ENCODE results near the gene SLC34A3.
A peak's percentile ranks its signal among the peaks of the same experiment; 100 is the strongest.

Gene SLC34A3

DNA sequence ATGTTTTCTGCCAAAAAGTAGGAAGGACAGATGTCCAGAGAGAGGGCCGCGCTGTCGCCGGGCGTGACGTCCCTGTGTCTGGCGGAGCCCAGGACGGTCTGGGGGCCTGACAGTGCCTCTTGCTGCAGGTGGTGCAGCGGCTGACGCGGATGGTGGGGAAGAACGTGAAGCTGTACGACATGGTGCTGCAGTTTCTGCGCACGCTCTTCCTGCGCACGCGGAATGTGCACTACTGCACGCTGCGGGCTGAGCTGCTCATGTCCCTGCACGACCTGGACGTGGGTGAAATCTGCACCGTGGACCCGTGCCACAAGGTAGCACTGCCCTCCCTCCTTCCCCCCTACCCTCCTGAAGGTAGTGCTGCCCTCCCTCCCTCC lies 32.2 kb downstream of the SLC34A3 start:
- no peak for DNase-seq

DNA sequence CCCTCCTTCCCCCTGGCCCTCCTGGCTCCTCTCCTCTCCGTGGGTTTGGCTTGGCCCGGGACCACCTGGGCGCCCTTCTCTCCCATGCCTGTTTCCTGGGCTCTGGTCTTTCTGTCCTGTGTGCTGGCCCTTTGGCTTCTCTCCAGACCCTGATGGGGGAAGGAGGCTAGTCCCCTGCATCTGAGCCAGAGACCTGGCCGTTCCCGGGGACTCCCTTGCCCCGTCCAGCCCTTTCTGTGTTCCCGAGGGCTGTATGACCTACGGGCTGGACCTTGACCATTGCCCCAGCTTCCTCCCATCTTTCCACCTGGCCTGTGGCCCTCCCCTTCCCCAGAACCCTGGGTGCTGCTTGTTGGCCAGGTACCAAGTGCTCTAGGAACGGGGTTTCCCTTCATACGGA lies 32.8 kb downstream of the SLC34A3 start:
- no peak for DNase-seq

DNA sequence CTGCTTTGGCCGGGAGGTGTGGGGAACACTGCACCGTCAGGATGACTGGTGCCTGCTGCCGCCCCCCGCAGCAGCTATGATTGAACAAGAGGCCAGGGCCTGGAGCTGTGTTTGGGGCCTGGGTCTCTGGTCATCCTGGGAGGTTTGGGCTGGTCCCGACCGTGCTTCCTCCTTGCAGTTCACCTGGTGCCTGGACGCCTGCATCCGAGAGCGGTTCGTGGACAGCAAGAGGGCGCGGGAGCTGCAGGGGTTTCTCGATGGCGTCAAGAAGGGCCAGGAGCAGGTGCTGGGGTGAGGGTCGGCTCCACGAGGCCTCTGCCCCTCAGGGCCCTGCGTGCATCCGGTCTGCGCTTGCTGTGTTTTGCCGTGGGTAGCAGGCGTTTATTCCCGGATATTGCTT lies 33.4 kb downstream of the SLC34A3 start:
- no peak for DNase-seq

DNA sequence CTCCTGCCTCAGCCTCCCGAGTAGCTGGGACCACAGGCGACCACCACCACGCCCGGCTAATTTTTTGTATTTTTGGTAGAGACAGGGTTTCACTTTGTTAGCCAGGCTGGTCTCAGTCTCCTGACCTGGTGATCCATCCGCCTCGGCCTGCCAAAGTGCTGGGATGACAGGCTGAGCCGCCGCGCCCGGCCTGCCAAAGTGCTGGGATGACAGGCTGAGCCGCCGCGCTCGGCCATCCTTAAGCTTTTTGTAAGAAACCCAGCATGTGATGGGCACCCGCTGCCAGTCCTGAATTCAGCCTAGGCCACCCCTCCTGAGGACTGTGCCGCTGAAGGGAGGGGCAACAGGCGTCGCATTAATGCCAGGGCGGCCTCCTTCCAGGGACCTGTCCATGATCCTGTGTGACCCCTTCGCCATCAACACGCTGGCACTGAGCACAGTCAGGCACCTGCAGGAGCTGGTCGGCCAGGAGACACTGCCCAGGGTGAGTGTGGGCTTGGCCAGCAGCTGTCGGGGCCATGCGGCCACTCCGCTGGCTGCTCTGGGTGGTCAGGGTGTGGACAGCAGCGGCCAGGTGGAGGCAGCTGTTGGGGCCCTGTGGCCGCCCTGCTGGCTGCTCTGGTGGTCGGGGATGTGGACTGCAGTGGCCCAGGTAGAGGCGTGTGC lies 34.9 kb downstream of the SLC34A3 start:
- no peak for DNase-seq

DNA sequence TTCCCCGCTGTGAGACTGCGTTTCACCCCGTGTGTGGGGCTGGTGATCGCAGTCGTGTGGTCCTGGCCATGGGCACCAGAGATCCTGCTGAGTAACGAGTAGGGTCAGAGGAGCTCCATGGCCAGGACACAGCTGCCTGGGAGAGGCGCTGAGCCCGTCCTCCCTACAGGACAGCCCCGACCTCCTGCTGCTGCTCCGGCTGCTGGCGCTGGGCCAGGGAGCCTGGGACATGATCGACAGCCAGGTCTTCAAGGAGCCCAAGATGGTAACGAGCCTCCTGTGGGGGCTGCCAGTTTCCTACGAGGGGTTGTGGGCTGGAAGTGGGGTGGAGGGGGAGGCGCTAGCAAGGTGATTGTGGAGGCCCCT lies 35.4 kb downstream of the SLC34A3 start:
- DNase-seq: no peak

DNA sequence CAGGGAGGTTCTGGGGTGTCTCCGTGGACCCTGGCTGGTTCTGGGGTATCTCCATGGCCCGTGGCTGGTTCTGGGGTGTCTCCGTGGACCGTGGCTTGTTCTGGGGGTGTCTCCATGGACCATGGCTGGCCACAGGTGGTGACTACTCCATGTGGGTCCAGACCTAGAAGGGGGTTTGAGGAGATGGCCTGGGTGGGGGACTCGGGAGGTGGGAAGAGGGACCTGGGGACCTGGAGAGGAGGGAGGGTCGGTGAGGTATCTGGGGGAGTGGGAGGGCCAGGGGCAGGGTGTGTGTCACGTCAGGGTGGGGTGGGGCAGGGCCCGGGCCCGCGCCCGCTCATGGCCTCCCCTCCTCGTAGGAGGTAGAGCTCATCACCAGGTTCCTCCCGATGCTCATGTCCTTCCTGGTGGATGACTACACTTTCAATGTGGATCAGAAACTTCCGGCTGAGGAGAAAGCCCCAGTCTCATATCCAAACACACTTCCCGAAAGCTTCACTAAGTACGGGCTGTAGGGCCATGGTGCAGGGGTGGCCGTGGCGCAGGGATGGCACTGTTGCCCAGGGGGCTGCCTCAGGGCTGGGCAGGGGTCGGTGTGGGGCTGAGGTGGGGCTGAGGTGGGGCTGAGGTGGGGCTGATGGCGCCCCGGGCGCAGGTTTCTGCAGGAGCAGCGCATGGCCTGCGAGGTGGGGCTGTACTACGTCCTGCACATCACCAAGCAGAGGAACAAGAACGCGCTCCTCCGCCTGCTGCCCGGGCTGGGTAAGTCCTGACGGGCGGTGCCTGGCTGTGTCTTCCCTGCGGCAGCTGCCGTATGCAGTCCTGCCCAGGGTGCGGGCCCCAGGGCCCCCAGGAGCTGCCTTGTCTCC lies 36.1 kb downstream of the SLC34A3 start:
- no peak for DNase-seq

DNA sequence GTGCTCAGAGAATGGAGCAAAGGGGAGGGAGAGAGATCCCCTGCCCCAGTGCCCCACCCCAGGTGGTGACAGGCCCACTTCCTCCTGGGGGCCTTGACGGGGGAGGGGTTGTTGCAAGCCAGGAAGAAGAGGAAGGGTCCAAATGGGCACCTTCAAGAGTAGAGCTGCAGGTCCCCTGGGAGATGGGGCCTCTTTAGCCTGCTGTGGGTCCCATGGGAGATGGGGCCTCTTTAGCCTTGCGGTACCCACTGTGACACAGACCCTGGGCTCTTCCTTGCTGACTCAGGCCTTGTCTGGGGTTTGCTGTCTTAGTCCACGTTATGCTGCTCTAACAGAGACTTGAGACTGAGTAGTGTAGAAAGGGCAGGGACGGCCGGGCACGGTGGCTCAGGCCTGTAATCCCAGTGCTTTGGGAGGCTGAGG lies 37.2 kb downstream of the SLC34A3 start:
- no peak for DNase-seq

DNA sequence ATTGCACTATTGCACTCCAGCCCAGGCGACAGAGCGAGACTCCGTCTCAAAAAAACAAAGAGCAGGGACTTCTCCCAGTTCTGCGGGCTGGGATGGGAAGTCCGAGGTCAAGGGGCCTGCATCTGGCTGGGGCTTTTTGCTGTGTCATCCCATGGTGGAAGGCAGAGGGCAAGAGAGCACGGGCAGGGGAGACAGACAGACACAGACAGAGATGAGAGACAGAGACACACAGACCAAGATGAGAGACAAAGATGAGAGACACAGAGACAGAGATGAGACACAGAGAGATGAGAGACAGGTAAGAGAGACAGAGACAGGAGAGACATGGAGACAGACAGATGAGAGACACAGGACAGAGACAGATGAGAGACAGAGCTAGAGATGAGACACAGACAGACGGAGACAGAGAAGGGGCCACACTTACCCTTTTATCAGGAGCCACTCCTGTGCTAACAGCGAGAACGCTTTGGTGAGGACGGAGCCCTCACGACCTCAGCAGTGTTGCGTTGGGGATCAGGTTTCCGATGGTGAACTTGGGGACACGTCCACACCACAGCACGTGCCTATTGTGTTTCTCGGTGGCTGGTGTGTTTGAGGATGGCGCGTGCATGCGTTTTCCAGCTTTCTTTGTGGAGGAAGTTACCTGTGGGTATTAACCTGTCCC lies 38.0 kb downstream of the SLC34A3 start:
- no peak for DNase-seq

DNA sequence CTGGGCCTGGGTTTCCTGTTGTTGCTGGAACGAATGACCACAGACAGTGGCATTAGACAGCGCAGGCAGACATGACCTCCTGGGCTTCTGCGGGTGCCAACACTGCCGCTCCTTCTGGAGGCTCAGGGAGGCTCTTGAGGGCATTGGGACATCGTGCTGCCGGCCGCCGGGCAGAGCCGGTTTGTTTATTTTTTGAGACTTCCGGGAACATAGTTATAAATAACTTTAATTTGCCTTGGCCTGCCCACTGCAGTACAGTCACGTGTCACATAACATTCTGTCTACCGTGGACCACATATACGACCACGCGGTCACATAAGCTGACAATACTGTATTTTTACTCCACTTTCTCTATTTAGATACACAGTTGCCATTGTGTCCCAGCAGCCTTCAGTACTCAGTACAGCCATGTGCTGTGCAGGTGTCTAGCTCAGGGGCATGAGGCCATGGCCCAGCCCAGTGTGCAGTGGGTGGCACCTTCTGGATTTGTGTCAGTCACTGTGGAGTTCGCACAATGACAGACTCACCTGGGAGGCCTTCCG lies 38.6 kb downstream of the SLC34A3 start:
- DNase-seq: no peak

DNA sequence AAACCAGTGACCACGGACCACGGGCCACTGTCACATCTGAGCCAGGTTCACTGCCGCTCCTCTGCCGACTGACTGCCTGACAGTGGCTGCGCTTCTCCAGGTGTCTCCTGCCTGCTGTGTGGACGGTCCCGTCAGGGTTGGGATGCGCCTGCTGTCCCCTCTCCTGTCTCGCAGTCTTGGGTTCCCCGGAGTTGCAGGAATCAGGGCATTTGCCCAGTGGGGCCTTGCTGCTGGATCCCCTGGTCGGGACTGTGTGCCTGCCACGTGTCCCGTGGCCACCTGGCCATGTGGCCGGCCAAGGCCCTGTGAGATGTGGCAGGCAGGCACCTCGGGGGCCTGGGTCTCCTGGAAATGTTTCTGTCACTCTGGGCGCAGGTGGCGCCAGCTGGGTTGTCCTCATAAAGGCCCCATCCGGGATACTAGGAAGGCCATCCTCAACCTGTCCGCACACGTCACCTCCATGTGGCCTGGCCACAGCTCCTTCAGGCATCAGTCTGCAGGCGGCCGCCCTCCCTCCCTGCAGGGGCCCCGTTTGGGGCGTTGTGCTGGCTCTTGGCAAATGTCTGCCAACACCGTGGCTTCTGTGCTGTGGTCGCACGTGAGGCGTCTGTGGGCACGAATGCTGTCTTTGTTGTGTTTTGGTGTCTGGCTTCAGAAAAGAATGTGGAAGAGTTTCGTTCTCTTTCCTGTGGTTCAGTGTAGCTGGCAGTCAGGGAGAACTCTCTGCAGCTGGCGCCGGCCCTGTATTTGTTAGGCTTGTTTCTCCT lies 40.4 kb downstream of the SLC34A3 start:
- DNase-seq: no peak

DNA sequence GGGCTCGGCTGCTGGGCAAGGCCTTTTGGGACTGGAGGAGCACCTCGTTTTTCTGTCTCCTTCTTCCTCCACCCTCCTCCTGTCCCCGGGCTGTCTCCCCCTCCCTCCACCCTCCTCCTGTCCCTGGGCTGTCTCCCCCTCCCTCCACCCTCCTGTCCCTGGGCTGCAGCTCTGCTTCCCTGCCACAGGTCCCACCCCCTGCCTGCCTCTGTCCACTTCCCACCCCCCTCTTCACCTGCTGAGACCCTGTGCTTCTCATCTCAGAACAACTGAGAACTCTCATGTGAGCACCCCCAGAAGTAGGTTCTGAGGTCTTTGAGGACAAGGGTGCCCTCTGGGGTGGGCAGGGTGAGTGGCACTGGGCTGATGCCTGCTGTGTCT lies 41.0 kb downstream of the SLC34A3 start:
- DNase-seq: no peak

DNA sequence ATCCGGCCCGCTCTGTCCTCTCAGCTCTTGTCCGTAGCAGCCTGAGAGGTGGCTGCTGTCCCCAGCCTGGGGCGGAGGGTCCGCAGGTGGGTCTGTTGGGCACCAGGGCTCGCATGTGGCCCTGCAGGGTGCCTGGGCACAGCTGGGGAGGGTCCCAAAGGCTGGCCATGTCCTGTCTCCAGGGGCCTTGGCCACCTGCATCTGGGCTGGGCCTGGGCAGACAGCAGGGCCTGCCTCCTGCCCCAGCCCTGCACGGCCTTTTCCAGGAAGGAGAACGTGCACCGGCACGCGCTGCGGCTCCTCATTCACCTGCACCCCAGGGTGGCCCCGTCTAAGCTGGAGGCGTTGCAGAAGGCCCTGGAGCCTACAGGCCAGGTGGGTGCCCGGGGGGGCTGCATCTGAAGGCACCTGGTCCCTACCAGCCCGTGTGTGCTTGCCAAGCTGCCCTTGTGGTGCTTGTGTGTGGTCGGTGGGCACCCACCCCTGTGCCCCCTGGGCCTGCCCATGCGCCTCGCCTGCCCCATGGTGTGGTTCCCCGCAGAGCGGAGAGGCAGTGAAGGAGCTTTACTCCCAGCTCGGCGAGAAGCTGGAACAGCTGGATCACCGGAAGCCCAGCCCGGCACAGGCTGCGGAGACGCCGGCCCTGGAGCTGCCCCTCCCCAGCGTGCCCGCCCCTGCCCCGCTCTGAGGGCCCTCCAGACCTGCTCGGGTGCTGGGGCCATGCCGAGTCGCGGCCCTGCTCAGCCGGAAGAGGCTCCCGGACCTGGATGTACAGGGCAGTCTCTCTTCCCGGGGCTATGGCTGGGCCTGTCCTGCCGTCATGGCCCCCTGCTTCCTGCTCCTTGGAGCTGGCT lies 41.8 kb downstream of the SLC34A3 start:
- no peak for DNase-seq

DNA sequence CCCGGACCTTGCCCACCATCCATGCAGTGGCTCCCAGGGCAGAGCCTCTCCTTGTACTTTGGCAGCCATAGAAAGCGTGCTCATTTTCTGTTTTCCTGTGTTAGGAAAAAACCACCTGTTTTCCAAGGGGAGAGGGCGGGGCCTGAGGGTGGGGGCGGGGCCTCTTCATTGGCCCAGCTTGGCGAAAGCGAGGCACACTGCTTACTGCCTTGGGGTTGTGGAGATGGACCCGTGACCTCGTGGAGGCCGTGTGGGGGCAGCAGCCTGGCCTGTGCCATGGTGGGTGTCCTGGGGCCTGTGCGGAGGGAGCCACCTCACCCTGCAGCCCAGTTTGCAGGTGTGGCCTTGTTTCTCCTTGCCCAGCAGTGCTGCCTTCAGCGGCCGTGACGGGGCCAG lies 42.4 kb downstream of the SLC34A3 start:
- DNase-seq: no peak

DNA sequence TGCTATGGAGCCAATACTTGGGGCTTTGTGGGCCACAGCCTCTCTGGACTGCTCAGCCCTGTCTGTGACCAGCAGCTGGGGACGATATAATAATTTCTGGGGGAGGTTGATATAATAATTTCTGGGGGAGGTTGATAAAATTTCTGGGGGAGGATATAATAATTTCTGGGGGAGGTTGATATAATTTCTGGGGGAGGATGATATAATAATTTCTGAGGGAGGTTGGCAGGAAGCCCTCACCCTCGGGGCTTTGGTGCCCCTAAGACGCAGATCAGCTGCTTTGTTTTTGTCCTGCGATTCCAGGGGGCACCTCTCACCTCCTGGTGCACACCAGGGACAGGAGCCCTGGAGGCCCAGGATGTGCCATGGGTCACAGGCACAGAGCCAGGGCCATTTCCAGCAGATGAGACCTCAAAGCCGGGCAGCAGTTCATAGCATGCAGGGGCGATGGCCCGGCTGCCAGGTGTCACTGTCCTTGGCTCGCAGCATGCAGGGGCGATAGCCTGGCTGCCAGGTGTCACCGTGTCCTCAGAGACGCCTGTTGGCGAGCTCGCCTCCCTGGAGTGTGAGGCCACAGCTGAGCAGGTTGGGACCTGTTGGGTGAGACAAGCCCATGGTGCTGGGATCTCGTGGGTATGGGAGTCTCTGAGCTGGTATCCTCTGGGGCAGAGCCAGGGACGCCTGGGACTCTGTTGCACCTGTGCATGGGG lies 43.1 kb downstream of the SLC34A3 start:
- DNase-seq: peak; percentile 82

DNA sequence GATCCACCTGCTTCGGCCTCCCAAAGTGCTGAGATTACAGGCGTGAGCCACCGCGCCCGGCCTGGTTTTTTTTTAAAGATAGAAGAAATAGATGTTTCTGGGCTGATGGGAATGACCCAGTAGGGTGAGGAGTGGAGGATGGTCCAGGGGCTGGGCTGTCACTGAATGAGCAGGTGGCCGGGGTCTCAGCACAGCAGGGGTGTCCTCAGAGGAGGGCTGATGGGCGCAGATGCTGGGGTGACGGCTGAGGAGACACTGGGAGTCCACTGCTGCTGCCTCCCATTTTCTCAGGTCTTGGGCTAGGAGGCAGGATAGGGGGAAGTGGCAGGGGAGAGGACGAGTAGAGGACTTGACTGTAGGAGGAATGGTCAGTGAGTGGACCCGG lies 44.5 kb downstream of the SLC34A3 start:
- DNase-seq: no peak

DNA sequence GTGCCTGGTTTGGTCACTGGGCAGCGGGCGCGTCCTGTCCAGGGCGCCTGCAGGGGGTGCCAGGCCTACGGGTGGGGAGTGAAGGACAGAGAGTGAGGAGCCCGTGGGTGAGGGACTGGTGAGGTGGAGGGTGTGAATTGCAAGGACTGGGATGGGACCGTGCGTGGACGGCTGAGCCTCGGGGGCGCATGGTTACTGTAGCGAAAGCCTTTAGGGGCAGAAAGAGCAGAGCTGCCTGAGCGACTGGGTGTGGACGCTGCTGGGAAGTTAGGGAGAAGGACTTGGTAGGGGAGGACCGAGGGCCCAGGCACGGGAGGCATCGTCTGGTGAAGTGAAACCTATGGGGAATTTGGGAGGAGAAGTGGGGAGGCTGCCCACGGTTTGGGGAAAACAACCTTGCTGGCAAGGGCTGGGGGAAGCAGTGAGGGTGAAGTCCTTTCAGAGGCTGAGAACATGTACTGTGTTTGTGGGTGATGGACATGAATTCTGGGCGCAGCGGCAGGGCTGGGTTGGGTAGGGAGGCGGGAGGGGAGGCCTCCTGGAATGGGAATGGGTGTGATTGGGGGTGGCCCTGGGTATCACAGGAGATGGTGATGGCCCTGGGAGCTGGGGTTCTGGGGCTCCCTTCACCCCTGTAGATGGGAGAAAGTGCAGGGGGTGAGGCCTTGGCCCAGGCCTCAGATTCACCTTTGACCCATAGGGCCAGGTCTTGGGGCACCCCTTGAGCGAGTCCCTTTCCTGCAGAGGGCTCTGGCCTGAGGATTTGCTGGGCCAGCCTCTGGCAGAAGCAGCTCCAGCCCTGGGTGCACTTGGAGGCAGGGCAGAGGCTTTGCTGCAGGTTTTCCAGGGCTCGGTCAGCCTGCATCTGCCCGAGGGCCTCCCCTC lies 45.1 kb downstream of the SLC34A3 start:
- DNase-seq: no peak

DNA sequence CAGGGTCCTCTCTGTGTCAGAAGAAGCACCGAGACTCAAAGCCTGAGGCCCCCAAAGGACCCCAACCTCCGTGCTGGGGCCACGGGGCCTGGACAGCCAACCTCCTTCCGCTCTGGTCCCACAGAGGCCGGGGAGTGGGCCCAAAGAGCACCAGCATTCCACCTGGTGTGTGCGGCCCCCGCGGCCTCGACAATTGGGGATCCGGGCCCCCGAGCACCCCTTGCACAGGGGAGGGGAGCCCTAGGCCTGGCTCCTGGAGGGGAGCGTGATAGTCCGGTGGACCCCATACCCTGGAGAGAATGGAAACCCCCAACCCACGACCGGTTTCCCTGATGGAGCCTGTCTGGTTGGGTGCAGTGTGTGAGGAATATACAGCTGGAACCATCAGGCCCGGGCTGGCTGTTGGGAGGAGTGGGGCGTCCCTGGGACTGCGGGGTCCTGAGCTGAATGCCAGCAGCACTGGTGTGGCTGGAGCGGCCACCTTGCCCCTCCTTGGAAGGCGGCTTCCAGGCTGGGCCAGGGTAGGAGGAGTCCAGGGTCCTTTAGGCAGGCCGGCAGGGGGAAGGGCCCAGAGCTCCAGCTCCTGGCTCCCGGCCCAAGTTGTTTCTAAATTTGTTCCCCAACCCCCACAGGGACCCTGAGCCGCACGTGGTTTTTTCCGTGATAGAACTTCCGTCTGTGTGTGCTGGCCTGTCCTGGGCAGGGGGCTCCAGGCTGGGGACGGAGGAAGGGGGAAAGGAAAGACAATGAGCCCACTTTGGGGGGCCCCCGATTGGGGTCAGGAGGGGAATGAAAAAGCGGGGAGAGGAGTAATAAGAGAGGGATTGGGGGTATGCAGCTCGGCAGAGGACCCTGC lies 46.0 kb downstream of the SLC34A3 start:
- peak; percentile 95 for DNase-seq

DNA sequence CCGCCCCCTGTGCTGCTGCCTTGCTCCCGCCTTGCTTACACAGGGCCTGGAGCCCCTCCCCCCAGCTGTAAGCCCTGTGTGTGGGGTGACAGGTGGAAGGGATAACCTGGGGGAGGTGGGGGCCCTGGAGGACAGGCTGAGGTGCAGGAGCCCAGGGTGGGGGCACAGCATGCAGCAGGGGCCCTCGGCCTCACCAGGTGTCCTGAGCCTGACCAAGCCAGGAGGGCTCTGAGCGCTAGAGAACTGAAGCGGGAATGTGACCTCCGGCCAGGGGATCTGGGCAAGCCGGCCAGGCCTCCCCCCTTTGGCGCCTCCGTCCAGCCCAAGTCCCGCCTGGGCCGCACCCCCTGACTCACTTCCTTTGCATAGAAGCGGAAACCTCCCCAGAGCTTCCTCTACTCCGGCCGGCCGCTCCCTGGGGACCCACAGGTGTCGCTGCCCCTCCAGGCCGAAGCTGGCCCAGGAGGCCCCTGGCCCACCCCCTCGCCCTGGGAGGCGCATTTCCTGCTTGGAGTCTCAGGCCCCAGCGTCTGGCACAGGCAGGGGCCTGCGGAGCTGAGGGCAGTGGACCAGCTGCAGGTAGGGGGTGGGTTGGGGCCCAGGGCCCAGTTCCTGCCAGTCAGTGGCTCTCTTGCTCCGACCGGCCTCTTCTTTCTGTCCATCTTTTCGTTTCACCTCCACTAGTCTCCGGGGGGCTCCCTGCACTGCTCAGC lies 46.8 kb downstream of the SLC34A3 start, which contains the start of gene TOR4A:
TOR4A (plus strand) TSS at position 398 of the 713 bp plus-strand sequence. CDS start 964 bp downstream, outside the sequence.
- DNase-seq: peak; percentile 94

Data from RPMI8226 (cell line).